Neural progenitor cell (in vitro differentiated cells): ENCODE data around the gene AKR1E2. TPM values are rescaled to one million over a fixed set of nuclear protein-coding genes. Genes with fewer than 3 reads are reported as not detected.

Source experiments
- DNase-seq: peaks from one replicate; pipeline ENCODE4 v3.0.0-alpha.2; 2016; ENCODE audit warnings: low spot score
- H2AFZ ChIP-seq: fragments of 200-600 bp; sonication (generic); replicated peaks from 2 replicates; pipeline ENCODE4 v1.6.1; 2016; ENCODE audit warnings: antibody characterized with exemption
- H3F3A ChIP-seq: fragments of 200-600 bp; sonication (generic); 2 replicates; pipeline ENCODE4 v1.6.1; 2016; ENCODE audit warnings: antibody characterized with exemption, low read depth
- H3K27ac ChIP-seq: fragments of 200-600 bp; sonication (generic); 2 replicates; pipeline ENCODE4 v1.5.1; 2016; ENCODE audit warnings: mild to moderate bottlenecking
- H3K27me3 ChIP-seq: fragments of 200-600 bp; sonication (generic); 2 replicates; pipeline ENCODE4 v1.6.1; 2016; ENCODE audit warnings: mild to moderate bottlenecking, moderate library complexity
- H3K36me3 ChIP-seq: fragments of 200-600 bp; sonication (generic); 2 replicates; pipeline ENCODE4 v1.5.1; 2016
- H3K4me1 ChIP-seq: fragments of 200-600 bp; sonication (generic); 2 replicates; pipeline ENCODE4 v1.6.1; 2016; ENCODE audit warnings: mixed run types
- H3K4me2 ChIP-seq: fragments of 200-600 bp; sonication (generic); 2 replicates; pipeline ENCODE4 v1.6.1; 2016
- H3K4me3 ChIP-seq: fragments of 200-600 bp; sonication (generic); 2 replicates; pipeline ENCODE4 v1.5.1; 2016
- H3K79me2 ChIP-seq: fragments of 200-600 bp; sonication (generic); 2 replicates; pipeline ENCODE4 v1.6.1; 2016; ENCODE audit warnings: low read depth
- H3K9ac ChIP-seq: fragments of 200-600 bp; sonication (generic); 2 replicates; pipeline ENCODE4 v1.6.1; 2016
- H3K9me3 ChIP-seq: fragments of 200-600 bp; sonication (generic); 2 replicates; pipeline ENCODE4 v1.5.1; 2016; ENCODE audit warnings: low read depth
- H4K20me1 ChIP-seq: fragments of 200-600 bp; sonication (generic); 2 replicates; pipeline ENCODE4 v1.6.1; 2016; ENCODE audit warnings: low read depth
- H3K27ac Mint-ChIP-seq: 3 replicates; pipeline ENCODE4 v1.8.0; 2021; ENCODE audit warnings: mixed read lengths
- H3K27me3 Mint-ChIP-seq: 2 replicates; pipeline ENCODE4 v1.8.0; 2022; ENCODE audit warnings: low read depth, mild to moderate bottlenecking, inconsistent platforms, moderate library complexity, mixed read lengths; ENCODE audit not compliant: insufficient read depth
- H3K36me3 Mint-ChIP-seq: 3 replicates; pipeline ENCODE4 v1.8.0; 2021; ENCODE audit warnings: mixed read lengths
- H3K4me1 Mint-ChIP-seq: 3 replicates; pipeline ENCODE4 v1.8.0; 2021; ENCODE audit warnings: mixed read lengths
- H3K4me3 Mint-ChIP-seq: 3 replicates; pipeline ENCODE4 v1.8.0; 2021; ENCODE audit warnings: mild to moderate bottlenecking, moderate library complexity, mixed read lengths
- H3K9me3 Mint-ChIP-seq: 3 replicates; pipeline ENCODE4 v1.8.0; 2020; ENCODE audit warnings: mixed read lengths
- EZH2 ChIP-seq: fragments of 200-600 bp; sonication (generic); IDR thresholded peaks from 2 replicates; pipeline ENCODE4 v1.6.1; 2017; ENCODE audit warnings: antibody characterized with exemption, mild to moderate bottlenecking, moderate library complexity
- EZH2phosphoT487 ChIP-seq: fragments of 200-600 bp; sonication (generic); IDR thresholded peaks from 2 replicates; pipeline ENCODE4 v1.6.1; 2017; ENCODE audit warnings: antibody characterized with exemption
- total RNA-seq: library from RNA; depleted of rRNA; stranded (reverse); fragments of >200 nt; gene quantifications from 2 replicates; pipeline ENCODE4 v1.2.3, GENCODE V29; 2015; ENCODE audit warnings: low replicate concordance
- TF ChIP-seq, protein P1 (sequence below): fragments of 200-600 bp; sonication (generic); IDR thresholded peaks from 2 replicates; pipeline ENCODE4 v1.5.1; 2017; ENCODE audit warnings: antibody characterized with exemption, mild to moderate bottlenecking

Gene AKR1E2
- total RNA-seq, 1 donor from 2014 or later, result 3.4 TPM

- no peaks in the 10 kb centered on the region for H3K27me3 Mint-ChIP-seq
- H3K9me3 Mint-ChIP-seq, result peaks cover 2% of the 10 kb centered on the region
- Histone ChIP-seq H3K79me2 (no peaks in the 10 kb centered on the region), H3K4me2 (no peak overlapping the region), H3K27ac (no peak overlapping the region), H3K9ac (no peak overlapping the region), H4K20me1 (no peaks in the 10 kb centered on the region), H3K4me3 (no peak overlapping the region), H3K27me3 (no peaks in the 10 kb centered on the region), H3F3A (no peaks in the 10 kb centered on the region), H3K9me3 (no peaks in the 10 kb centered on the region), H2AFZ (no peak overlapping the region), H3K4me1 (no peaks in the 10 kb centered on the region), H3K36me3 (no peaks in the 10 kb centered on the region)
- no peak overlapping the region for H3K4me3 Mint-ChIP-seq
- no peaks in the 10 kb centered on the region for H3K4me1 Mint-ChIP-seq
- TF ChIP-seq EZH2 (no peak), EZH2phosphoT487 (no peak)
- TF ChIP-seq, protein P1, sequence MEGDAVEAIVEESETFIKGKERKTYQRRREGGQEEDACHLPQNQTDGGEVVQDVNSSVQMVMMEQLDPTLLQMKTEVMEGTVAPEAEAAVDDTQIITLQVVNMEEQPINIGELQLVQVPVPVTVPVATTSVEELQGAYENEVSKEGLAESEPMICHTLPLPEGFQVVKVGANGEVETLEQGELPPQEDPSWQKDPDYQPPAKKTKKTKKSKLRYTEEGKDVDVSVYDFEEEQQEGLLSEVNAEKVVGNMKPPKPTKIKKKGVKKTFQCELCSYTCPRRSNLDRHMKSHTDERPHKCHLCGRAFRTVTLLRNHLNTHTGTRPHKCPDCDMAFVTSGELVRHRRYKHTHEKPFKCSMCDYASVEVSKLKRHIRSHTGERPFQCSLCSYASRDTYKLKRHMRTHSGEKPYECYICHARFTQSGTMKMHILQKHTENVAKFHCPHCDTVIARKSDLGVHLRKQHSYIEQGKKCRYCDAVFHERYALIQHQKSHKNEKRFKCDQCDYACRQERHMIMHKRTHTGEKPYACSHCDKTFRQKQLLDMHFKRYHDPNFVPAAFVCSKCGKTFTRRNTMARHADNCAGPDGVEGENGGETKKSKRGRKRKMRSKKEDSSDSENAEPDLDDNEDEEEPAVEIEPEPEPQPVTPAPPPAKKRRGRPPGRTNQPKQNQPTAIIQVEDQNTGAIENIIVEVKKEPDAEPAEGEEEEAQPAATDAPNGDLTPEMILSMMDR, result no peak
- no peak for DNase-seq
- no peak overlapping the region for H3K27ac Mint-ChIP-seq
- H3K36me3 Mint-ChIP-seq, result no peaks in the 10 kb centered on the region
Measured at GRCh38 chr10:4837551-4837950, 11.5 kb downstream of the AKR1E2 start.

GRCh38 chr10:4838743-4839142, 12.7 kb downstream of the AKR1E2 start:
- H3K36me3 ChIP-seq, result no peaks in the 10 kb centered on the region
- TF ChIP-seq, protein P1, result no peak
- TF ChIP-seq EZH2 (no peak), EZH2phosphoT487 (no peak)
- H3K27ac ChIP-seq, result no peak overlapping the region
- H4K20me1 ChIP-seq, result no peaks in the 10 kb centered on the region
- H3K79me2 ChIP-seq, result no peaks in the 10 kb centered on the region
- H3F3A ChIP-seq, result no peaks in the 10 kb centered on the region
- H3K4me3 Mint-ChIP-seq, result no peak overlapping the region
- H3K4me3 ChIP-seq, result no peak overlapping the region
- no peak for DNase-seq
- no peaks in the 10 kb centered on the region for H3K9me3 ChIP-seq
- no peak overlapping the region for H3K27ac Mint-ChIP-seq
- H3K4me1 ChIP-seq, result no peaks in the 10 kb centered on the region
- H3K36me3 Mint-ChIP-seq, result no peaks in the 10 kb centered on the region
- H3K4me1 Mint-ChIP-seq, result no peaks in the 10 kb centered on the region
- no peak overlapping the region for H3K4me2 ChIP-seq
- H2AFZ ChIP-seq, result no peak overlapping the region
- H3K27me3 ChIP-seq, result no peaks in the 10 kb centered on the region
- H3K9ac ChIP-seq, result no peak overlapping the region
- peaks cover 4% of the 10 kb centered on the region for H3K9me3 Mint-ChIP-seq
- H3K27me3 Mint-ChIP-seq, result peaks cover 2% of the 10 kb centered on the region

DNA sequence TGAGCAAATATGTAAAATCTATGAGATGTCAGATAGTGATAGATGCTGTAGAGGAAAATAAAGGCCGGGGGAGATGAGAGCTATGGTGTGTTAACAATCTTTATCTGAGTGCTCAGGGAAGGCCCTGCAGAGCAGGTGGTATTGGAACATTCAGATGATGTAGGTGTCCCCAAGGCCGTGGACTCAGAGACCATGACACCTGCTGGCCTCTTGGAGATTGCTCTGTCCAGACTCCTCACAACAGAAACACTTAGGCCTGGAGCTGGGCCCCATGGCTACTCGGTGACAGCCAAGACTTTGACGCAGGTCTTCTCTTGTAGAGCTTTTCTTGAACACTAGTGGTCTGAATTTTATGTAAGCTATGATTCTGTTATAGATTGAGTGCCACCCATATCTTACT, 13.3 kb downstream of the AKR1E2 start:
- Histone ChIP-seq H3F3A (no peaks in the 10 kb centered on the region), H3K9me3 (no peaks in the 10 kb centered on the region), H4K20me1 (no peaks in the 10 kb centered on the region), H3K4me1 (no peaks in the 10 kb centered on the region), H3K36me3 (no peaks in the 10 kb centered on the region), H3K4me3 (no peak overlapping the region), H3K27ac (no peak overlapping the region), H3K79me2 (no peaks in the 10 kb centered on the region), H3K4me2 (no peak overlapping the region), H3K9ac (no peak overlapping the region), H2AFZ (no peak overlapping the region), H3K27me3 (no peaks in the 10 kb centered on the region)
- Mint-ChIP-seq H3K4me3 (no peak overlapping the region), H3K27me3 (peaks cover 2% of the 10 kb centered on the region), H3K36me3 (peaks cover 4% of the 10 kb centered on the region), H3K4me1 (no peaks in the 10 kb centered on the region), H3K9me3 (peaks cover 9% of the 10 kb centered on the region), H3K27ac (no peak overlapping the region)
- TF ChIP-seq, protein P1, result no peak
- TF ChIP-seq EZH2phosphoT487 (no peak), EZH2 (no peak)
- DNase-seq, result no peak

DNA sequence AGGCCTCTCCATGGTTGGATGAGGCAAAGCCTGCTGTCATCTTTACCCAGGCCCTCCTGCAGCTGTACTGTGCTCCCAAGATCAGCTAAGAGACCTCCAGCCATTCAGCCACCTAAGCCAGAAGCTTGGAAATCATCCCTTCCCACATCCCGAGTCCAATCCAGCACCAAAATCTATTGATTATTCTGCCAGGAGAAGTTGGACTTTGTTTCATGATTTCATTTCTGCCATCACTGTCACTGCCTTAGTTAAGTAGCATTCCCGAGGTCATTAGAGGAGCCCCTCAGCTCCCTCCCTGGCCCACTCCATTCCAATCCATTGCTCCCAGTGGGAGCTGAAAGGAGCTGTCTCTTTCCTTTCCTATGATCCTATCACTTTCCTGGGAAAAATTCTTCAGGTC, 14.1 kb downstream of the AKR1E2 start:
- Histone ChIP-seq H3K36me3 (no peaks in the 10 kb centered on the region), H2AFZ (no peak overlapping the region), H3K4me3 (no peak overlapping the region), H3K9ac (no peak overlapping the region), H3K27ac (no peak overlapping the region), H4K20me1 (no peaks in the 10 kb centered on the region), H3K4me1 (no peaks in the 10 kb centered on the region), H3K79me2 (no peaks in the 10 kb centered on the region), H3K9me3 (no peaks in the 10 kb centered on the region), H3F3A (no peaks in the 10 kb centered on the region), H3K4me2 (no peak overlapping the region), H3K27me3 (no peaks in the 10 kb centered on the region)
- TF ChIP-seq EZH2 (no peak), EZH2phosphoT487 (no peak)
- TF ChIP-seq, protein P1, result no peak
- Mint-ChIP-seq H3K4me3 (no peak overlapping the region), H3K36me3 (peaks cover 4% of the 10 kb centered on the region), H3K27me3 (peaks cover 2% of the 10 kb centered on the region), H3K9me3 (peaks cover 9% of the 10 kb centered on the region), H3K27ac (no peak overlapping the region), H3K4me1 (no peaks in the 10 kb centered on the region)
- DNase-seq, result no peak
